GM12878 (cell line): Measurements from ENCODE around the gene SCAANT1. TPM values are rescaled to one million over a fixed set of nuclear protein-coding genes. Genes with fewer than 3 reads are reported as not detected.

ENCODE experiments used
- BCL11A ChIP-seq: IDR thresholded peaks from 2 replicates; pipeline ENCODE4 v1.6.1; 2011; ENCODE audit warnings: low read depth, low read length
- EP300 ChIP-seq, 2 experiments: fragments of 150-350 bp in 1 of 2; IDR thresholded peaks; 2 replicates each; pipeline ENCODE4 v1.6.1; 2011 to 2012; ENCODE audit warnings: low read depth in 2 of 2, low read length in 2 of 2, borderline replicate concordance in 1 of 2, improper control_type of control experiment in 1 of 2, inconsistent platforms in 1 of 2; ENCODE audit not compliant: control insufficient read depth in 1 of 2
- MXI1 ChIP-seq: fragments of 150-350 bp; IDR thresholded peaks from 2 replicates; pipeline ENCODE4 v1.6.1; 2011; ENCODE audit warnings: low read depth, mild to moderate bottlenecking, inconsistent platforms, low read length, improper control_type of control experiment
- PKNOX1 ChIP-seq: fragments of 450-650 bp; IDR thresholded peaks from 2 replicates; pipeline ENCODE4 v1.6.1; 2016; ENCODE audit warnings: mild to moderate bottlenecking
- SMAD1 ChIP-seq: fragments of 450-650 bp; IDR thresholded peaks from 2 replicates; pipeline ENCODE4 v1.6.1; 2018; ENCODE audit warnings: mild to moderate bottlenecking, low read depth; ENCODE audit not compliant: partially characterized antibody
- SPI1 ChIP-seq: IDR thresholded peaks from 2 replicates; pipeline ENCODE4 v1.6.1; 2011; ENCODE audit warnings: low read depth, mild to moderate bottlenecking, low read length, moderate library complexity, borderline replicate concordance; ENCODE audit not compliant: insufficient read depth
- SUZ12 ChIP-seq: fragments of 200-600 bp; sonication (generic); IDR thresholded peaks from one replicate; pipeline ENCODE4 v1.6.1; 2018; ENCODE audit warnings: antibody characterized with exemption, mild to moderate bottlenecking; ENCODE audit not compliant: unreplicated experiment
- TBL1XR1 ChIP-seq: IDR thresholded peaks from 2 replicates; pipeline ENCODE4 v1.6.1; 2012; ENCODE audit warnings: low read depth, low read length, improper control_type of control experiment
- WRNIP1 ChIP-seq: IDR thresholded peaks from 2 replicates; pipeline ENCODE4 v1.6.1; 2011; ENCODE audit warnings: low read depth, low read length, improper control_type of control experiment, borderline replicate concordance
- ZBED1 ChIP-seq: IDR thresholded peaks from 2 replicates; pipeline ENCODE4 v1.6.1; 2016; ENCODE audit warnings: borderline replicate concordance
- ZNF384 ChIP-seq: IDR thresholded peaks from 2 replicates; pipeline ENCODE4 v1.6.1; 2012; ENCODE audit warnings: low read depth, mild to moderate bottlenecking, low read length, improper control_type of control experiment, borderline replicate concordance
- polyA plus RNA-seq, 11 experiments: library from polyadenylated mRNA; depleted of rRNA in 4 of 11; unstranded in 6 of 11; stranded (reverse) in 5 of 11; fragments of >200 nt; fragmentation: Nextera tagmentation in 4 of 11; fragmentation: Illumina TruSeq in 1 of 11; extraction: Ambion mirVana in 4 of 11; extraction: Trizol in 1 of 11; gene quantifications; 1 replicate in 1 of 11; 2 replicates in 10 of 11; pipeline versions ENCODE4 v1.2.1 to v1.2.3, GENCODE V29; 2011 to 2016; ENCODE audit warnings: inconsistent platforms in 2 of 11, missing spikeins in 2 of 11, low read depth in 1 of 11
- total RNA-seq, 4 experiments: library from RNA; depleted of rRNA in 3 of 4; stranded (reverse); fragments of >200 nt in 3 of 4; fragmentation: Illumina TruSeq in 1 of 4; extraction: Trizol in 1 of 4; gene quantifications; 2 replicates each; pipeline versions ENCODE4 v1.2.1 to v1.2.3, GENCODE V29; 2013 to 2021
- TF ChIP-seq, protein P1 (sequence below): fragments of 450-650 bp; IDR thresholded peaks from 2 replicates; pipeline ENCODE4 v1.6.1; 2017; ENCODE audit warnings: low read depth, mild to moderate bottlenecking, moderate library complexity
- TF ChIP-seq, protein P2 (sequence below): IDR thresholded peaks from 2 replicates; pipeline ENCODE4 v1.6.1; 2011; ENCODE audit warnings: borderline replicate concordance, low read depth, mild to moderate bottlenecking, moderate library complexity, mixed read lengths, low read length; ENCODE audit not compliant: insufficient read depth; ENCODE audit errors: extremely low read length
- TF ChIP-seq, protein P3 (sequence below): IDR thresholded peaks from 2 replicates; pipeline ENCODE4 v1.6.1; 2012; ENCODE audit warnings: improper control_type of control experiment, low read depth, low read length; ENCODE audit not compliant: insufficient replicate concordance
- TF ChIP-seq, protein P4 (sequence below): fragments of 450-650 bp; IDR thresholded peaks from 2 replicates; pipeline ENCODE4 v1.6.1; 2017; ENCODE audit warnings: mild to moderate bottlenecking, moderate library complexity

Gene SCAANT1
- total and polyA plus RNA-seq, 10 of the 15 experiments (the other 5 are each of a cell fraction or from before 2014, with no cell fraction given): 0.60 to 1.7 (median 0.95) TPM; not detected in 6

- TF ChIP-seq, protein P1, sequence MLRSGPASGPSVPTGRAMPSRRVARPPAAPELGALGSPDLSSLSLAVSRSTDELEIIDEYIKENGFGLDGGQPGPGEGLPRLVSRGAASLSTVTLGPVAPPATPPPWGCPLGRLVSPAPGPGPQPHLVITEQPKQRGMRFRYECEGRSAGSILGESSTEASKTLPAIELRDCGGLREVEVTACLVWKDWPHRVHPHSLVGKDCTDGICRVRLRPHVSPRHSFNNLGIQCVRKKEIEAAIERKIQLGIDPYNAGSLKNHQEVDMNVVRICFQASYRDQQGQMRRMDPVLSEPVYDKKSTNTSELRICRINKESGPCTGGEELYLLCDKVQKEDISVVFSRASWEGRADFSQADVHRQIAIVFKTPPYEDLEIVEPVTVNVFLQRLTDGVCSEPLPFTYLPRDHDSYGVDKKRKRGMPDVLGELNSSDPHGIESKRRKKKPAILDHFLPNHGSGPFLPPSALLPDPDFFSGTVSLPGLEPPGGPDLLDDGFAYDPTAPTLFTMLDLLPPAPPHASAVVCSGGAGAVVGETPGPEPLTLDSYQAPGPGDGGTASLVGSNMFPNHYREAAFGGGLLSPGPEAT: peak; percentile 68; the same call in 1 of the 2 replicates
- TF ChIP-seq ZNF384 (no peak), MXI1 (no peak), ZBED1 (no peak), PKNOX1 (no peak), TBL1XR1 (0 out of 2 replicates have a peak, but pooled peaks have one; percentile 17), SPI1 (no peak), BCL11A (no peak), WRNIP1 (no peak), EP300 (IDR thresholded peaks at IDR 0.05; ENCODE audit: borderline replicate concordance in 1 of 2, control insufficient read depth in 1 of 2, low read depth in 2 of 2, low read length in 2 of 2) (0 out of 4 replicates have a peak, but pooled peaks of 1 of the 2 experiments have one; percentile 43), SMAD1 (no peak), SUZ12 (no peak)
- TF ChIP-seq, protein P2, sequence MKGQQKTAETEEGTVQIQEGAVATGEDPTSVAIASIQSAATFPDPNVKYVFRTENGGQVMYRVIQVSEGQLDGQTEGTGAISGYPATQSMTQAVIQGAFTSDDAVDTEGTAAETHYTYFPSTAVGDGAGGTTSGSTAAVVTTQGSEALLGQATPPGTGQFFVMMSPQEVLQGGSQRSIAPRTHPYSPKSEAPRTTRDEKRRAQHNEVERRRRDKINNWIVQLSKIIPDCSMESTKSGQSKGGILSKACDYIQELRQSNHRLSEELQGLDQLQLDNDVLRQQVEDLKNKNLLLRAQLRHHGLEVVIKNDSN: no peak
- TF ChIP-seq, protein P3, sequence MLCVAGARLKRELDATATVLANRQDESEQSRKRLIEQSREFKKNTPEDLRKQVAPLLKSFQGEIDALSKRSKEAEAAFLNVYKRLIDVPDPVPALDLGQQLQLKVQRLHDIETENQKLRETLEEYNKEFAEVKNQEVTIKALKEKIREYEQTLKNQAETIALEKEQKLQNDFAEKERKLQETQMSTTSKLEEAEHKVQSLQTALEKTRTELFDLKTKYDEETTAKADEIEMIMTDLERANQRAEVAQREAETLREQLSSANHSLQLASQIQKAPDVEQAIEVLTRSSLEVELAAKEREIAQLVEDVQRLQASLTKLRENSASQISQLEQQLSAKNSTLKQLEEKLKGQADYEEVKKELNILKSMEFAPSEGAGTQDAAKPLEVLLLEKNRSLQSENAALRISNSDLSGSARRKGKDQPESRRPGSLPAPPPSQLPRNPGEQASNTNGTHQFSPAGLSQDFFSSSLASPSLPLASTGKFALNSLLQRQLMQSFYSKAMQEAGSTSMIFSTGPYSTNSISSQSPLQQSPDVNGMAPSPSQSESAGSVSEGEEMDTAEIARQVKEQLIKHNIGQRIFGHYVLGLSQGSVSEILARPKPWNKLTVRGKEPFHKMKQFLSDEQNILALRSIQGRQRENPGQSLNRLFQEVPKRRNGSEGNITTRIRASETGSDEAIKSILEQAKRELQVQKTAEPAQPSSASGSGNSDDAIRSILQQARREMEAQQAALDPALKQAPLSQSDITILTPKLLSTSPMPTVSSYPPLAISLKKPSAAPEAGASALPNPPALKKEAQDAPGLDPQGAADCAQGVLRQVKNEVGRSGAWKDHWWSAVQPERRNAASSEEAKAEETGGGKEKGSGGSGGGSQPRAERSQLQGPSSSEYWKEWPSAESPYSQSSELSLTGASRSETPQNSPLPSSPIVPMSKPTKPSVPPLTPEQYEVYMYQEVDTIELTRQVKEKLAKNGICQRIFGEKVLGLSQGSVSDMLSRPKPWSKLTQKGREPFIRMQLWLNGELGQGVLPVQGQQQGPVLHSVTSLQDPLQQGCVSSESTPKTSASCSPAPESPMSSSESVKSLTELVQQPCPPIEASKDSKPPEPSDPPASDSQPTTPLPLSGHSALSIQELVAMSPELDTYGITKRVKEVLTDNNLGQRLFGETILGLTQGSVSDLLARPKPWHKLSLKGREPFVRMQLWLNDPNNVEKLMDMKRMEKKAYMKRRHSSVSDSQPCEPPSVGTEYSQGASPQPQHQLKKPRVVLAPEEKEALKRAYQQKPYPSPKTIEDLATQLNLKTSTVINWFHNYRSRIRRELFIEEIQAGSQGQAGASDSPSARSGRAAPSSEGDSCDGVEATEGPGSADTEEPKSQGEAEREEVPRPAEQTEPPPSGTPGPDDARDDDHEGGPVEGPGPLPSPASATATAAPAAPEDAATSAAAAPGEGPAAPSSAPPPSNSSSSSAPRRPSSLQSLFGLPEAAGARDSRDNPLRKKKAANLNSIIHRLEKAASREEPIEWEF: no peak
- TF ChIP-seq, protein P4, sequence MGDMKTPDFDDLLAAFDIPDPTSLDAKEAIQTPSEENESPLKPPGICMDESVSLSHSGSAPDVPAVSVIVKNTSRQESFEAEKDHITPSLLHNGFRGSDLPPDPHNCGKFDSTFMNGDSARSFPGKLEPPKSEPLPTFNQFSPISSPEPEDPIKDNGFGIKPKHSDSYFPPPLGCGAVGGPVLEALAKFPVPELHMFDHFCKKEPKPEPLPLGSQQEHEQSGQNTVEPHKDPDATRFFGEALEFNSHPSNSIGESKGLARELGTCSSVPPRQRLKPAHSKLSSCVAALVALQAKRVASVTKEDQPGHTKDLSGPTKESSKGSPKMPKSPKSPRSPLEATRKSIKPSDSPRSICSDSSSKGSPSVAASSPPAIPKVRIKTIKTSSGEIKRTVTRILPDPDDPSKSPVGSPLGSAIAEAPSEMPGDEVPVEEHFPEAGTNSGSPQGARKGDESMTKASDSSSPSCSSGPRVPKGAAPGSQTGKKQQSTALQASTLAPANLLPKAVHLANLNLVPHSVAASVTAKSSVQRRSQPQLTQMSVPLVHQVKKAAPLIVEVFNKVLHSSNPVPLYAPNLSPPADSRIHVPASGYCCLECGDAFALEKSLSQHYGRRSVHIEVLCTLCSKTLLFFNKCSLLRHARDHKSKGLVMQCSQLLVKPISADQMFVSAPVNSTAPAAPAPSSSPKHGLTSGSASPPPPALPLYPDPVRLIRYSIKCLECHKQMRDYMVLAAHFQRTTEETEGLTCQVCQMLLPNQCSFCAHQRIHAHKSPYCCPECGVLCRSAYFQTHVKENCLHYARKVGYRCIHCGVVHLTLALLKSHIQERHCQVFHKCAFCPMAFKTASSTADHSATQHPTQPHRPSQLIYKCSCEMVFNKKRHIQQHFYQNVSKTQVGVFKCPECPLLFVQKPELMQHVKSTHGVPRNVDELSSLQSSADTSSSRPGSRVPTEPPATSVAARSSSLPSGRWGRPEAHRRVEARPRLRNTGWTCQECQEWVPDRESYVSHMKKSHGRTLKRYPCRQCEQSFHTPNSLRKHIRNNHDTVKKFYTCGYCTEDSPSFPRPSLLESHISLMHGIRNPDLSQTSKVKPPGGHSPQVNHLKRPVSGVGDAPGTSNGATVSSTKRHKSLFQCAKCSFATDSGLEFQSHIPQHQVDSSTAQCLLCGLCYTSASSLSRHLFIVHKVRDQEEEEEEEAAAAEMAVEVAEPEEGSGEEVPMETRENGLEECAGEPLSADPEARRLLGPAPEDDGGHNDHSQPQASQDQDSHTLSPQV: no peak
These were observed 21.3 kb upstream of the SCAANT1 start (continued) for GRCh38 chr3:63933459-63933858.
